ENCODE data around the gene COL20A1.

Gene COL20A1

GRCh38 chr20:63316502-63316921 lies 23.5 kb downstream of the COL20A1 start:
- TF ChIP-seq SIN3A (IDR thresholded peaks at IDR 0.05; ENCODE audit: borderline replicate concordance, insufficient read depth, low read length) (no peak), REST (IDR thresholded peaks at IDR 0.05; ENCODE audit: insufficient read depth in 1 of 2, low read depth in 2 of 2, low read length in 2 of 2) (no peak), POLR2AphosphoS5 (IDR thresholded peaks at IDR 0.05; ENCODE audit: low read depth, low read length) (no peak), FOXP2 (optimal IDR thresholded peaks at IDR 0.05; ENCODE audit: borderline replicate concordance, extremely low read depth, extremely low read length, insufficient read depth) (no peak), TAF1 (IDR thresholded peaks at IDR 0.05; ENCODE audit: borderline replicate concordance, insufficient read depth, low read length) (no peak)

- TF ChIP-seq TAF1 (IDR thresholded peaks at IDR 0.05; ENCODE audit: borderline replicate concordance, insufficient read depth, low read length), result no peak
- no peak for TF ChIP-seq REST (IDR thresholded peaks at IDR 0.05; ENCODE audit: insufficient read depth in 1 of 2, low read depth in 2 of 2, low read length in 2 of 2)
- TF ChIP-seq SIN3A (IDR thresholded peaks at IDR 0.05; ENCODE audit: borderline replicate concordance, insufficient read depth, low read length), result no peak
- TF ChIP-seq POLR2AphosphoS5 (IDR thresholded peaks at IDR 0.05; ENCODE audit: low read depth, low read length), result no peak
- TF ChIP-seq FOXP2 (optimal IDR thresholded peaks at IDR 0.05; ENCODE audit: borderline replicate concordance, extremely low read depth, extremely low read length, insufficient read depth), result no peak
These were observed 24.1 kb downstream of the COL20A1 start for GRCh38 chr20:63317061-63317460.

GRCh38 chr20:63317601-63318291 lies 24.8 kb downstream of the COL20A1 start:
- no peak for TF ChIP-seq REST (IDR thresholded peaks at IDR 0.05; ENCODE audit: insufficient read depth in 1 of 2, low read depth in 2 of 2, low read length in 2 of 2)
- TF ChIP-seq POLR2AphosphoS5 (IDR thresholded peaks at IDR 0.05; ENCODE audit: low read depth, low read length), result no peak
- TF ChIP-seq TAF1 (IDR thresholded peaks at IDR 0.05; ENCODE audit: borderline replicate concordance, insufficient read depth, low read length), result no peak
- TF ChIP-seq FOXP2 (optimal IDR thresholded peaks at IDR 0.05; ENCODE audit: borderline replicate concordance, extremely low read depth, extremely low read length, insufficient read depth), result no peak
- no peak for TF ChIP-seq SIN3A (IDR thresholded peaks at IDR 0.05; ENCODE audit: borderline replicate concordance, insufficient read depth, low read length)

- TF ChIP-seq TAF1 (IDR thresholded peaks at IDR 0.05; ENCODE audit: borderline replicate concordance, insufficient read depth, low read length), result no peak
- TF ChIP-seq SIN3A (IDR thresholded peaks at IDR 0.05; ENCODE audit: borderline replicate concordance, insufficient read depth, low read length), result no peak
- TF ChIP-seq FOXP2 (optimal IDR thresholded peaks at IDR 0.05; ENCODE audit: borderline replicate concordance, extremely low read depth, extremely low read length, insufficient read depth), result no peak
- TF ChIP-seq REST (IDR thresholded peaks at IDR 0.05; ENCODE audit: insufficient read depth in 1 of 2, low read depth in 2 of 2, low read length in 2 of 2), result no peak
These were observed 25.6 kb downstream of the COL20A1 start for GRCh38 chr20:63318391-63319163.

Data from PFSK-1 (cell line).